Measurements from ENCODE around the gene PF4V1. TPM values are rescaled to one million over a fixed set of nuclear protein-coding genes. Genes with fewer than 3 reads are reported as not detected.

PF4V1 gene
- total RNA-seq, 1 donor from 2014 or later = not detected

- no peak overlapping the region for H3K27ac ChIP-seq (ENCODE audit: low read depth, low read length)
- TF ChIP-seq, protein P1, sequence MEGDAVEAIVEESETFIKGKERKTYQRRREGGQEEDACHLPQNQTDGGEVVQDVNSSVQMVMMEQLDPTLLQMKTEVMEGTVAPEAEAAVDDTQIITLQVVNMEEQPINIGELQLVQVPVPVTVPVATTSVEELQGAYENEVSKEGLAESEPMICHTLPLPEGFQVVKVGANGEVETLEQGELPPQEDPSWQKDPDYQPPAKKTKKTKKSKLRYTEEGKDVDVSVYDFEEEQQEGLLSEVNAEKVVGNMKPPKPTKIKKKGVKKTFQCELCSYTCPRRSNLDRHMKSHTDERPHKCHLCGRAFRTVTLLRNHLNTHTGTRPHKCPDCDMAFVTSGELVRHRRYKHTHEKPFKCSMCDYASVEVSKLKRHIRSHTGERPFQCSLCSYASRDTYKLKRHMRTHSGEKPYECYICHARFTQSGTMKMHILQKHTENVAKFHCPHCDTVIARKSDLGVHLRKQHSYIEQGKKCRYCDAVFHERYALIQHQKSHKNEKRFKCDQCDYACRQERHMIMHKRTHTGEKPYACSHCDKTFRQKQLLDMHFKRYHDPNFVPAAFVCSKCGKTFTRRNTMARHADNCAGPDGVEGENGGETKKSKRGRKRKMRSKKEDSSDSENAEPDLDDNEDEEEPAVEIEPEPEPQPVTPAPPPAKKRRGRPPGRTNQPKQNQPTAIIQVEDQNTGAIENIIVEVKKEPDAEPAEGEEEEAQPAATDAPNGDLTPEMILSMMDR (IDR thresholded peaks at IDR 0.05; ENCODE audit: insufficient read depth, low read depth, low read length) = no peak
- TF ChIP-seq EZH2 (IDR thresholded peaks at IDR 0.05; ENCODE audit: insufficient read depth, low read length) = no peak
- H3K9me3 ChIP-seq (ENCODE audit: insufficient read depth, low read depth, low read length) = no peaks in the 10 kb centered on the region
- H3K4me3 ChIP-seq (ENCODE audit: insufficient read depth, low read depth, low read length) = no peak overlapping the region
- Mint-ChIP-seq H3K9me3 (ENCODE audit: unreplicated experiment) (peaks cover 2% of the 10 kb centered on the region), H3K27ac (ENCODE audit: unreplicated experiment) (no peak overlapping the region), H3K4me1 (ENCODE audit: low read depth, unreplicated experiment) (peaks cover 18% of the 10 kb centered on the region), H3K4me3 (ENCODE audit: unreplicated experiment) (no peak overlapping the region), H3K36me3 (ENCODE audit: low read depth, unreplicated experiment) (no peaks in the 10 kb centered on the region), H3K27me3 (ENCODE audit: low read depth, unreplicated experiment) (no peaks in the 10 kb centered on the region)
- H4K20me1 ChIP-seq (ENCODE audit: insufficient read depth, low read length) = no peaks in the 10 kb centered on the region
- FAIRE-seq (no peak), DNase-seq (ENCODE audit: low read depth) (no peak)
- H3K36me3 ChIP-seq (ENCODE audit: insufficient read depth, low read length) = no peaks in the 10 kb centered on the region
- H2AFZ ChIP-seq (ENCODE audit: low read depth, low read length) = no peak overlapping the region
- peaks cover 9% of the 10 kb centered on the region for H3K27me3 ChIP-seq (ENCODE audit: insufficient read depth, low read length)
- no peaks in the 10 kb centered on the region for H3K79me2 ChIP-seq (ENCODE audit: insufficient read depth, low read length)
- H3K4me2 ChIP-seq (ENCODE audit: low read length) = no peak overlapping the region
- H3K4me1 ChIP-seq (ENCODE audit: insufficient read depth, low read length) = no peaks in the 10 kb centered on the region
- no peak overlapping the region for H3K9ac ChIP-seq (ENCODE audit: low read length)
Observed at GRCh38 chr4:73867783-73868182, 14.7 kb downstream of the PF4V1 start.

DNA sequence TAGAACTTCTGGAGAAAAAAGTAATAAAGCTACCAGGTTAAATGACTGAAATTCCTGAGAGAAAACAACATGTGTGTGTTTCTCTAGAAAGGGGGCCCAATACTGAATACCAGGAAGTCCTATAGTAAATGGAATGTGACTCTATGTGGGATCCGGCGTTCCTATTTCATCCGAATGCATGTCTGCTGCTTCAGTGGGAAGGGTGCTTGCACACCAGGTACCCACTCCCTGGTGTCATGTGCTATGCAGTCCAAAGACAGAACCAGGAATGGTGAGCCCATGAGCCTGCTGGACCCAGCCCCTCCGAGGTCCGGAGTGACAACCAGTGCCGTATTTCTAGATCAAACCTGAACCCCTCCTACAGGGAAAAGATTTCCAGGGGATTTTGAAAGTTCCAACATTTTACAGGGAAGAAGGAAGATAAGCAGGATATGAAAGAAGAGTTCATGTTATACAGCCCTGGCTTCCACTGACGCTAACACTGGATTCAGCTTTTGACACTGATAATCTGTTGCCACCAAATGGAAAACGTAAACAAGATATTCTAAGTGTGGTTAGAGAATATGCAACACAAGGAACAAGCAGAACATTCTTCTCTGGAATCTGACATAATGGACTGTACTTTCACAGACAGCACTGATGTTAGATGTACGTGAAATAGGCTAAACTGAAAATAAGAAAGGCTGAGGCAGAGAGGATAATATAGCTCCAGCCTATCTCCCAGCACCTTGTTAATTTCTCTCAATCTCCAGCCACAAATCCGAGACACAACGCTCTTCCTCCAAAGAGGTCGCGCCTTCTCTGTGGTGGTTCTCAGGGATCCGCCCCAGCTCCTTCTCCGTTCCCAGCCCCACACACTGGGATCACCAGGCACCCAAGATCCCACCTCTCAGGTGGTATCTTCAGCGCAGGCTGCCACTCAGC is 15.4 kb downstream of the PF4V1 start:
- TF ChIP-seq EZH2 (IDR thresholded peaks at IDR 0.05; ENCODE audit: insufficient read depth, low read length) = no peak
- TF ChIP-seq, protein P1 (IDR thresholded peaks at IDR 0.05; ENCODE audit: insufficient read depth, low read depth, low read length) = no peak
- Mint-ChIP-seq H3K27ac (ENCODE audit: unreplicated experiment) (peak overlapping the region; percentile 59), H3K4me1 (ENCODE audit: low read depth, unreplicated experiment) (peaks cover 18% of the 10 kb centered on the region), H3K4me3 (ENCODE audit: unreplicated experiment) (peak overlapping the region; percentile 86), H3K27me3 (ENCODE audit: low read depth, unreplicated experiment) (no peaks in the 10 kb centered on the region), H3K36me3 (ENCODE audit: low read depth, unreplicated experiment) (no peaks in the 10 kb centered on the region), H3K9me3 (ENCODE audit: unreplicated experiment) (peaks cover 3% of the 10 kb centered on the region)
- Histone ChIP-seq H3K4me3 (ENCODE audit: insufficient read depth, low read depth, low read length) (peak overlapping the region; percentile 56), H3K79me2 (ENCODE audit: insufficient read depth, low read length) (no peaks in the 10 kb centered on the region), H4K20me1 (ENCODE audit: insufficient read depth, low read length) (no peaks in the 10 kb centered on the region), H3K4me1 (ENCODE audit: insufficient read depth, low read length) (no peaks in the 10 kb centered on the region), H3K27ac (ENCODE audit: low read depth, low read length) (no peak overlapping the region), H3K9me3 (ENCODE audit: insufficient read depth, low read depth, low read length) (no peaks in the 10 kb centered on the region), H3K4me2 (ENCODE audit: low read length) (peak overlapping the region; percentile 96), H3K36me3 (ENCODE audit: insufficient read depth, low read length) (no peaks in the 10 kb centered on the region), H2AFZ (ENCODE audit: low read depth, low read length) (peak overlapping the region; percentile 85), H3K9ac (ENCODE audit: low read length) (peak overlapping the region; percentile 57), H3K27me3 (ENCODE audit: insufficient read depth, low read length) (peaks cover 9% of the 10 kb centered on the region)
- FAIRE-seq (no peak), DNase-seq (ENCODE audit: low read depth) (no peak)
